ENCODE data around the gene RAPH1. TPM values are rescaled to one million over a fixed set of nuclear protein-coding genes. Genes with fewer than 3 reads are reported as not detected.

Gene RAPH1
- total RNA-seq, 1 donor from 2014 or later: 18.3 TPM

DNA sequence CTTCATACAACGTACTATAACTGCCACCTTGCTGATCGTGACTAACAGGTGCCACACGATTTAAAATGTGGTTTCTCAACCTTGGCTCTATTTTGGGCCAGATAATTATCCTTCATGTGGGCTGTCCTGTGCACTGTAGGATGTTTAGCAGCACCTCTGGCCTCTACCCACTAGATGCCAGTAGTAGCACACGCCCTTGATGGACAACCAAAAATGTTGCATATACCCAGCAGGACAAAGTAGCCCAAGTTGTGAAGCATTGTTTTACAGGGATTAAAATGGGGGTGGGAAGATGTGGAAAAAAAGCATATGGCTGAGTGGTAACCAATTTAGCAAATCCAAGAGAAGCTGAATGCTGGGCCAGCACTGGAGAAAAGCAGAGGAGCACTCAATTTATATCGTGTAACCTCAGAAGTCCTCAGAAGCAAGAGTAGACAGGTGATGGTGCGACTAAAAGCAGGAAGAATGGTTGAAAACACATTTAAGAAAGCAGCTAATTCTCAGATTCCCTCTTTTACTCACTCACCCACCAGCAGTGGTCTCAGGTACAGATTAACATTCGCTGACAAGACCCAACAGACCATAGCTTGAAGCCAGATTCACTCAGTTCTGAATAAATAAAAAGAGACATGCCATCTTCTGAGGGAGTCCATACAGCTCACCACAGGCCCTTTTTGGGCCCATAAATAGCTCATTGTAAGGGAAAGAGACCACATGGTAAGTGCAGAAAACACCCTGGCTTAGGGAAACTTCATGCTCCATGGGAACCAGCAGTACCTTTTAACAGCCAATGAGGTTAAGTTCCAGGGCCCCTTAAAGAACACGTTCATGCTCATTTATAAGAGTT lies 50.6 kb downstream of the RAPH1 start:
- DNase-seq (ENCODE audit: low spot score): peak; percentile 18

DNA sequence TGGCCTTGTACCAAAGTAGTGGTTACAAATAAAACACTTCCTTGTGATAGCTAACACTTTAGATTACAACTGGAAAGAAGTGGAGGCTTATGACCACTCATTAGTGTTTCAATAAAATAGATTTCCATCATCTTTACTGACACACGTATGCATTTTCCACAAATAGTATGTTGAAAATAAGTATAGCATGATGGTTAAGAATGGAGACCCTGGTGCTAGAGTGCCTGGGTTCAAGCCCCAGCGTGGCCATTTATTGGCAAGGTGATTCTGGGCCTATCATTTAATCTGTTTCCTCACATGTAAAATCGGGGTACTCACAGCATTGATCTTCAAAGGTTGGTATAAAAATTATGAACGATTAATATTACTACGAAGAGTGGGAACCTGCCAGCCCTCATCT lies 54.5 kb downstream of the RAPH1 start:
- no peak for DNase-seq (ENCODE audit: low spot score)

DNA sequence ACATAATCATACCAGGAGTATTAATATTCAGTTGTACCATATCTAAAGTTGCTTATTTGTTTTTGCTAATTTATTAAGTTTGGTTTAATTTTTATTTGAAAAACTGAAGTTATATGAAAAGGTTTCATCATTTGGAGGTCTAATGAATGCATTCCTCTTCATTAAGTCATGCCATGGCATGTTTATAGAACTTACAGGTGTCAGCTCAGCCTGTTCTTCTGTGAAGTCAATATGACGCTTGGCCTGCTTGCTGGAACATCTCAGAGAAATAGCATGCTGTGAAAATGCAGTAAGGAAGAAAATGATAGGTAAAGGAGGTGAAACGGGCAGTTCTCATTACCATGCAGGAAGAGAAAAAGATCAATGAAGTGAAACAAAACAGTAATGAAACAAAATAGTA lies 58.2 kb downstream of the RAPH1 start:
- DNase-seq (ENCODE audit: low spot score): no peak

DNA sequence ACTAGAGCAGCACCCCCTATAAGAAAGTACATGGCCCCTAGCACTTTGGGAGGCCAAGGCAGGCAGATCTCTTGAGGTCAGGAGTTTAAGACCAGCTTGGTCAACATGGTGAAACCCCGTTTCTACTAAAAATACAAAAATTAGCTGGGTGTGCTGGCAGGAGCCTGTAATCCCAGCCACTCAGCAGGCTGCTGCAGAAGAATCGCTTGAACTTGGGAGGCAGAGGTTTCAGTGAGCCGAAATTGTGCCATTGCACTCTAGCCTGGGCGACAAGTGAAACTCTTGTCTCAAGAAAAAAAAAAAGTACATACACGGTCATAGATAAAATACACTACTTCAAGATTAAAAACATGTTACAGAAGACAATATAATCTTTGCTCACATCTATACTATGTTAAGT lies 63.8 kb downstream of the RAPH1 start:
- no peak for DNase-seq (ENCODE audit: low spot score)

DNA sequence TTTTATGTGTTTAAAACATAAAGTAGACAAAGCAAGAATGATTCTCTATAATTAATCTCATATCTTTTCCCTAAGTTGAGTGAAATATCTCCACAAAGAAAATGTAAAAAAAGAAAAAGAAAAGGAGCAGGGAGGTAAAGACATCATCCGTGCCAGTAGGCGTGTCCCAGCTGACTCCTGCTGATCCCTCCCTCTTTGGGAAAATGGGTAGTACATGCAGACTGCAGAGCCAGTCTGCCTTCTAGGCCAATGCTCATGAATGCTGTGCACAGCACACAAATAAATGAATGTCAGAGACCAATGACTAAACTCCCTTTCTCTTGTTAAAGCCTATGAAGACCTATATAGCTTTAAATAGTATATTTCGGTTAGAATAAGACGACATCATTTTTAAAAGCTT lies 64.7 kb downstream of the RAPH1 start:
- DNase-seq (ENCODE audit: low spot score): no peak

DNA sequence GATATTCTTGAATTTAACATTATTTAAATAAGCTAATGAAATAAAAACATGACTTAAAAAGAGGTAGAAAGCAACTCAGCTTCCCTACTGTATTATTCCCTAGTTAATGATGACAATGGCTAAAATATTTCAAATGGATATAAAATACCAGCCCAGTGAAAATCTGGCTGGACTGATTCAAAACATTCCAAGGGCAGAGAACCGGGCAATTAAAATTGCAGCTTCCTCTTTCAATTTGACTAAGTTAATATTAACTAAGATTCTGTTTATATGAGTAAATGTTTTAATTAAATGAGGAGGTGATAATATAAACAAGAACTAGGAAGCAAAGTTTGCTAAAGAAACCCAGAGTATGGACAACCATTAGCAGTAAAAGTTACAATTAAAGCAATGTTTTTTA lies 65.6 kb downstream of the RAPH1 start:
- DNase-seq (ENCODE audit: low spot score): no peak

DNA sequence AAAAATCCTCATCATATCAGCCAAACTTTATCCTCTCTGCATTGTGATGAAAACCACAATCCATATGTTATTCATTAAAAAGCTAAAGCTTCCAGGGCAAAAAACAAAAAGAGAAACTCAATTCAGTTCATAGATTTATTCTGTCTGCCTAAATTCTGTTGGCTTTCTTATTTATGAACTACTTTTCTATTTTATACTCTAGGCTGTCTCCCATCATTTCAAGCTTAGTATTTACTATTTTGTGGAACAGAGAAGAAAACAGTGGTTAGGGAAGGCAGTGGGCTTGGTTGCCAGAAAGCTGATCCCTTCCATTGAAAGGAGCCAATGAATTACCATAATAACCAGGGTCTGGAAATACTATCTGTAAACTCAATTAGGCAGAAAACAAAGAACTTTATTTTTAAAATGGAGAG lies 71.8 kb downstream of the RAPH1 start:
- DNase-seq (ENCODE audit: low spot score): no peak

DNA sequence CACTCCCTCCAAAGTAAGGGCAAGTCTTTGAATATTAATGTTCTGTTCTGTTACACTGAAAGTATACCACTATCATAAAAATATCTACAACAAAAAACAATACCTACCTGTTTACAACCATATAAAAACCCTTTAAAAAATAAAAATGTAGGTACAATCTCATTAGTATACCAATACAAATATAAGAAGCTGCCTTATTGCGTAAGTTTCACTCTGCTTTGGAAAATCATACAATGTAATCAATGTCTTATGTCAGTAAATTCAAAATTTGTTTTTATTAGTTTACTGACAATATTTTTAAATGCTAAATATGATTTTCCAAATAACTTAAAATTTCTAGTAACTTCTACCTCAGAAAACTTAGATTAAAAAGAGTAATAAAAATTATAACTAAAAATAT lies 72.8 kb downstream of the RAPH1 start:
- no peak for DNase-seq (ENCODE audit: low spot score)

DNA sequence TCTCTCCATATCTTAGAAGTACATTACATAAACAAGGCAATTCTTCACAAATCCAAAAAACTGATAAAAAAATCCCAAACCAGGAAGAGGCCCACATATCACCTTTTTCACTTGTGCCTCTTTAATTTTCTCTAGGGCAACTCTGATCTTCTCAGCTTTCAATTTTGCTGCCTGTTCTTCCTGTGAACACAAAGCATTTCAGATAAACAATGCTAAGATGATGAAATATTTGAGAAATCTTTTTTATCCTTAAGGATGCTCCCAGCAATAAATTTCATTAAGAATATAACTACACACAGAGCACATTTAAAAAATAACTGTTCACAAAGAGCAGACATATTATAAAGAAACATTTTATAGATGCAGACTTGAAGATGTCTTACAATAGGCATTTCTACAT lies 73.4 kb downstream of the RAPH1 start:
- no peak for DNase-seq (ENCODE audit: low spot score)

DNA sequence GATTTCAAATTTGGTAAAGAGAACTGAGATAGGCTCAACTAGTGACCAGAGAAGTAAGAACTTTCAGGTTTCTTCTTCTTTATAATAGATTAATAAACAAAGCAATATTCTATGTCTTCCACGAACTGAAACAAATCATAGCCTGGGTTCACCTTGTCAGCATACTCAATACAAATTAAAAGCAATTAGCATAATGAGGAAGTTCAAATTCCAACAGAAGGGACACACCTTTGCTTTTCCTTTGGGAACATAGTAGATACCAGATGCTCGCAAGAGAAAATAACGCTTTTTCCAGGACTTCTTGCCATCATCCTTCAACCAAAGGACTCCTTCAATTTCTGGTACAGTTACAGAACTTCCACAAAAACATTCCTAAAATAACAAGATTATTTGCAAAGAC lies 79.9 kb downstream of the RAPH1 start:
- DNase-seq (ENCODE audit: low spot score): no peak

DNA sequence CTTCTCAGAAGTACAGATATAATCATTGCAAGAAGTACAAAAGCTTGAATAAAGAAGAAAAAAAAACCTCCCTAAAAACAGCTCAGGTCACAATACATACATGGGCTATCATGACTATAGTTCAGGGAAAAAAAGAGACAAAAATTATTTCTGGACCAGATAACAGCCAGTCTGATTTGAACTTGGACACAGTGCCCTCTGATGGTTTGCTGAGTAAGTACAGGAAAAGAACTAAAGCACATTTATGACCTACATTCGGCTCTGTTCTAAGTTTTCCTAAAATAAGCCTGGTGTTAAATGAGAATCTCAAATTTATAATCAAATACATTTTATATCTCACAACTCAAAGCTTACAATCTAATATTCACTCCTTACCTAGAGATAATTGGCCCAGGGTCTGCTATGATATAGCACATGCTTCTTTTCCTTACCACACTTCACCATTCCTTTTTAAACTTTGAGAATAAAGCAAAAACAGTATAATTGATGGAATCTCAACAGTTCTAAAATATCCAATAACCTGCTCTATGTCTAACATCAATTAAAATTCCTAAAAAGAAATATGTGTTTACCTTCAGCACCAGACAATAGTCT lies 81.1 kb downstream of the RAPH1 start:
- peak; percentile 65 for DNase-seq (ENCODE audit: low spot score)

DNA sequence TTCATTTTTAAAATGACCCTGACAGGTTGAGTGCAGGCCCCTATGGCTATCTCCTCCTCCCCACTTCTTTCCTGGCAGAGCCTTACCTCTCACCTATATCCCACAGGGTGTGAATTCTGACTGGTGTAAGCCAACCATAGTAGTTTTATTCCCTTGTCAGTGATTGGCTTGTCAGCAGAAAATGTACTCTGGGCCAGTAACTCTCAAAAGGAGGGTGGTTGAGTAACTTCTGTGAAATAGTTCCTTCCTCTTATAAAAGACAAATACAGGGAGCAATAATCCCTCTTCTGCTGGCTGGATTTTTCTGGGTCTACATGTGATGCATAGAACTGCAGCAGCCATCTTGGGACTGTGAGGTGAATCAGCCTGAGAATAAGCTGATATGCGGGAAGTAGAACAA lies 83.4 kb downstream of the RAPH1 start:
- DNase-seq (ENCODE audit: low spot score): peak; percentile 11

DNA sequence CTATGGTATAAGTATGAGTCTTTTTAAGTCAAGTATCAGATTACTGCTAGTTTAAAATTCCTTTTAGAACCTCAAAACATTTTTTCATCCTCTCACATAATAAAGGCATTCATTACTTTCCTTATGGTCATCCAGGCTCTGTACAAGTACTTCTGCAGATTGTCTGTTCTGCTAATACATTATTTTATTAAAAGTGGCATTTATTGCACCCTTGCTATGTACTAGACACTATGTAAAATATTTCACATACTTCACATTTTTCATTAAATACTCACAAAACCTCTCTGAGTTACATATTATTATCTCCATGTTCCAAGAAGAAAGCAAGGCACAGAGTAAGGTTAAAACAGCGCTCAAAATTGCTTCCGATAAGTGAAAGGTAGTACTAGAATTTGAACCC lies 84.1 kb downstream of the RAPH1 start:
- peak; percentile 22 for DNase-seq (ENCODE audit: low spot score)

DNA sequence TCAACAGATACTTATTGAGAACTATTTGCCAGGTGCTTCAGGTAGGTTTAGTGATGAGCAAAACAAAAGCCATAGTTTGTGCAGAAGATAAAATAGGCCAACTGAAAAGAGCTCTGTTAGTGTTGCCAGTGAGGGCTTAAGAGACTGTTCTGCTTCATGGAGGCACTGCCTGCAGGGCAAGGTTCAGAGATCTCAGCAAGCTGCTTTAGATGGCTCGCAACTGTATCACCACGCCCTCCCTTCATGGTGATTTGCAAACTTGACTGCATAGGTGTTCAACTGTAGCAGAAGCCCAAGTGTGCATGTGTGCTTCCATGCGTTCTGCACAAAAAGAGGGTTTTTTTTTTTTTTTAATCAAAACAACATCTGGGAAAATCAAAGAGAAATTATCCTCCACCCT lies 84.5 kb downstream of the RAPH1 start:
- DNase-seq (ENCODE audit: low spot score): peak; percentile 2

DNA sequence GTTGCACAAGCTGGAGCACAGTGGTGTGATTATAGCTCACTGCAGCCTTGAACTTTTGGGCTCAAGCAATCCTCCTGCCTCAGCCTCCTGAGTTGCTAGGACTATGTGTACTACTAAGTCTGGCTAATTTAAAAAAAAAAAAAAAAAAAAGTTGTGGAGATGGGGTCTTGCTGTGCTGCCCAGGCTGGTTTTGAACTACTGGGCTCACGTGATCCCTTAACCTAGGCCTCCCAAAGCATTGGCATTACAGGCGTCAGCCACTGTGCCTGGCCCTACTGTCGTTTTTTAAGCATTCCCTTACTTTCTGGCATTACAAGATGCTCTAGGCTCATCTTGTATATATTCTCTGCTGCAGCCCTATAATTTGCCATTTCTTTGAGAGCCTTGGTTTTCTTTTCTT lies 88.3 kb downstream of the RAPH1 start:
- no peak for DNase-seq (ENCODE audit: low spot score)

DNA sequence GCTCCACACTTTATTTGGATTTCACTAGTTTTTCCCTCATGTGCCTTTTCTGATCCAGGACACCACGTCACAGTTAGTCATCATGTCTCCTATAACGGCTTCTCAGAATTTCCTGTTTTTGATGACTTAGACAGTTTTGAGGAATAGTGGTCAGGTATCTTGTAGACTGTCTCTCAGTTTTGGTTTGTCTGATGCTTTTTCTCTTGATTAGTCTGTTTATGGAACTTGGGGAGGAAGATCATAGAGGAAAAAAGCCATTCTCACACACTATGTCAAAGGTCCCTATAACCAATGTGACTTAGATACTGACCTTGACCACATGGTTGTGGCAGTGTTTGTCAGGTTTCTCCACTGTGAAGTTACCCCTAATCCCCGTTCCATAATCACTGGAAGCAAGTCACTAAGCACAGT lies 89.0 kb downstream of the RAPH1 start:
- no peak for DNase-seq (ENCODE audit: low spot score)

DNA sequence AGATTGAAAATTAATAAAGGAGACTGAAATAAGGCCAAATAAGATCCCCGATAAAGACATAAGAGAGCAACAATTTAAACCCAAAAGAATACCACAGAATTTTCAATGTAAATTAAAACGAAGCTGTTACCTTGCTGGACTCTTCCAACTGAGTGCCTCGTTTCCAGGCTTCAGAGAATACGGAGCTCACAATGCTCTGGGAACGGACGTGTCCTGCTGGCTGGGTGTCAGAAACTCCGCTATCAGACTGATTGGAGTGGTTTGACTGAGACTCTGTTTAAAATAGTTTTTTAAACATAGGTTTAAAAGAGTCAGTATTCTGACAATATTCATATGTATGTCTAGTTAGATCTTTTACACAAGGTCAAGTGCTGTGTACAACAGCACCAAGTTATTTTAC lies 90.4 kb downstream of the RAPH1 start:
- no peak for DNase-seq (ENCODE audit: low spot score)

DNA sequence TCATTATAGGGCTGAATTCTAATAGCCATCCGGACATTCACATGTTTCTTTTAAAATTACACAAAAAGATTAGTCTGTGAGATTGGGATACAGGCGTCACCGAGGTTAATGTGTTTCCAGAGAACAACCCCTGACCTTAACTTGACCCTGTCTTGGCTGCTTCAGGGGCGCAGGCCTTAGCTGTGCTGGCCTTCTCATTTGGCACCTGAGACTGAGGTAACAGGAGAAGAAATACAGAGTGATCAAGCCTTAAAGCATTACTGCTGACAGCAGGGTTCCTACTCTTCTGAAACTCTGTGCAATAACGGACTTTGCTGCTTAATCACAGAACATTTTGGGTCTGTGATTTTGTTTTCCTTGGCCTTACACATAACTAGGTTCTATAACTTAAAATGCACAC lies 92.6 kb downstream of the RAPH1 start:
- no peak for DNase-seq (ENCODE audit: low spot score)

DNA sequence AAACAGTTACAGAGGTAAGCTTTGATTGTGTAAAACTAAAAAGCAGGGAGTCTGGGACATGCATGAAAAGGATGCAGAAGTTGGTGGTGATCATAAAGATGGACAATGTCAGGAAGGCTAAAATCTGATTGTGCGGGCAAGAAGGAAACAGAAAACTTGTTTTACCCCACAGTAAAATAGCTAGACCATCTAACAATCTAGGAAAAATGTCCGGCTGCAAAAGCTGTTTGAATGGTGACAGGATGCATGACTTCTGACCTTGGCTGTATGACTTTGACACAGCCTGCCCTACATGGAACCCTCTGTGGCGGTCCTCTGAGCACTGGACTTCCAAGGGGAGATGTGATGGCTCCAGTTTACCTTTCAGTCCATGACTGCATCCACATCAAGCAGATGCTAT lies 93.6 kb downstream of the RAPH1 start:
- no peak for DNase-seq (ENCODE audit: low spot score)

DNA sequence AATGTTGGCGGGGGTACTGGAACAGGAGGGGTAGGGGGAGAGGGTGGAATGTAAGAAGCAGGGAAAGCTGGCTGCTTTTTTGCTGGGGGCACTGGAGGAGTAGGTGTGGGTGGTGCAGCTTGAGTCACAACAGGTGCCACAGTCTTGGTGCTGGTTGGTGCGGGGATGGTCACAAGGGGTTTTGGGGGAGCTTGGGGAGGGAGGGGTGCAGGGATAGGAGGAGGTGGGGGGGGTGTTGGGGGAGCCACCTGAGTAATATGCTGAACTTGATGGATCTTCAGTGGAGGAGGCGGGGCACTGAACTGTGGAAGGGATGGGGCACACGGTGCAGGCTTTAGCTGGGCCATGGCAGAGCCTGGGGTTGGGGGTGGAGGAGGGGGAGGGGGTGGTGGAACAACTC lies 94.4 kb downstream of the RAPH1 start:
- no peak for DNase-seq (ENCODE audit: low spot score)

DNA sequence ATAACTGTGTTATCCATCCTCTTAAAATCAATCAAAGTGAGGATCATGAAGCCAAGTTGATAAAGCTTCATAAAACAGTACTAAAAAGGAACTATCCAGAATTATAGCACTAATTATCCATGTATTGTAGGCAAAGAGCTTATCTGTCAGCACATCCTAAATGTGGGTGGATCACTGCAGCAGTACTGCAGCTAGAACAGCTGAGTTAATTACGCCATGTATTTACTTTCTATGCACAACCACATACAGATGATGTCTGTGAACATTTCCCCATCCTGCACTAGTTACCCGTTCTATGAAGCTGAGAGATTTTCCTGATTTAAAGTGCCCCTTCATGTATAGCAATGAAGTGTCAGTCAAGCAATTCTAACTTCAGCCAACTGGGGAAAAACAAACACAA lies 96.6 kb downstream of the RAPH1 start:
- no peak for DNase-seq (ENCODE audit: low spot score)

DNA sequence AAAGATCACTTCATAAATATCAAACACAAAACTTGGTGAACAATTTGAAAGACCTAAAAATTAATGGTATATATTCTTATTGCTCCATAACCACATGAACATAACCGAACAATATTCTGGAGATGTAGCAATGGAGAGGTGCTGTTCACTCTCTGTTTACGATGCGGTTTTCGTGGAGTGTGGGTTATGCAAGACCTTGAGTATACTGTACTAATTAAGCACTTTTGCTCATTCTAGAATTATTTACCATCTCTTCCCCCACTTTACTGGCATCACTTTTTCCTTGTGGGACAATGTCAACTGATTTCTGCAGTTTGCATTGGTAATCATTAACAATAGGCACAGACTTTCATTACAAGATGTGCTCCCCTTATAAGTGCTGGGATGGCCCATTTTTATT lies 97.6 kb downstream of the RAPH1 start:
- no peak for DNase-seq (ENCODE audit: low spot score)

DNA sequence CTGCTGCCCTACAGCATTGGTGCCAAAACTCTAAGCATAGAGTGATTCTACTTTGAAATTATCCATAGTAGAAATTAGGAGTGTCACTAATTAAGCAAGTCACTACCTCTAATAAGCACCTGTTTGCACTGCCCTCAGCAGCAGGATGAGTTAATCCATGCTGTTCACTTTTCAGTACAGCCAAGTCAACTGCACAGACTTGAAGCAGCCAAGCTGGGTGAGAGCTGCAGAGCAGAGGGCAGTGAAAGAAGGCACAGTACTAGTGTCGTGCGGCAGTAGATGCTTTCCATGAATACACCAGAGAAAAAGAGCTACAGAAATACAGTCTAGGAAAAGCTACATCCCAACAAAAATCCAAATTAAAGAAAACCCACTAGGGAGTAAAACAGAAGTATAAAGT lies 98.6 kb downstream of the RAPH1 start:
- DNase-seq (ENCODE audit: low spot score): no peak

DNA sequence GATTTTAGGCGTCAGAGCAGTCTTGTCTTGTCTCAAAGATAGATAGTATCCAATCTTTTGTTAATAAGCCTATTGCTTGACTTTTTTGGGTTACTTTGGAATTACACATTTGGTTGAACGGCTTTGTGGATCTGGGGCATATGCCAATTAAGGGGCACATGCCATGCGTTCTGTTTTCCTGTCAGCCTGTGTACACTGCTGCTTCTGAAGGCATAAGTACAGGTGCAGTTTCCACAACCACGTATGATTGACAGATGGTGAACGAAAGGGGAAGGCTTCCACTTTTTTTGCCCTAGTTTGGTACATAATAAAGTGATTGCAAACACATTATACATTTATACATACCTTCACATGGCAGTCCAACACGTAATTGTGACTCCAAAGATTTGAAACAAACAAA lies 102.3 kb downstream of the RAPH1 start:
- DNase-seq (ENCODE audit: low spot score): no peak
